Mucosa of rectum (tissue), 2 donors: ENCODE data around the gene MRPS9.

Experiments
- H3K27ac ChIP-seq, 2 donors: one replicate each; pipeline ENCODE4 v1.7.0; 2013; ENCODE audit warnings: inconsistent platforms in 2 of 2, low read depth in 2 of 2, low read length in 2 of 2
- H3K27me3 ChIP-seq, 2 donors: one replicate each; pipeline ENCODE4 v1.7.0; 2013; ENCODE audit warnings: low read length in 2 of 2; ENCODE audit not compliant: control insufficient read depth in 2 of 2, insufficient read depth in 2 of 2
- H3K36me3 ChIP-seq, 2 donors: one replicate each; pipeline ENCODE4 v1.7.0; 2013; ENCODE audit warnings: low read length in 2 of 2; ENCODE audit not compliant: control insufficient read depth in 2 of 2, insufficient read depth in 2 of 2
- H3K4me1 ChIP-seq, 2 donors: one replicate each; pipeline ENCODE4 v1.7.0; 2013; ENCODE audit warnings: low read length in 2 of 2, mild to moderate bottlenecking in 1 of 2; ENCODE audit not compliant: control insufficient read depth in 2 of 2, insufficient read depth in 2 of 2
- H3K4me3 ChIP-seq, 2 donors: one replicate each; pipeline ENCODE4 v1.7.0; 2013; ENCODE audit warnings: low read length in 2 of 2
- H3K9ac ChIP-seq, 2 donors: one replicate each; pipeline ENCODE4 v1.7.0; 2013; ENCODE audit warnings: low read length in 2 of 2, low read depth in 1 of 2, mild to moderate bottlenecking in 1 of 2
- H3K9me3 ChIP-seq, 2 donors: one replicate each; pipeline ENCODE4 v1.7.0; 2013; ENCODE audit warnings: low read length in 2 of 2; ENCODE audit not compliant: control insufficient read depth in 2 of 2
- donor health status: healthy.
- donor health status: Normal muscosa, but diverticular disease.

The MRPS9 gene

DNA sequence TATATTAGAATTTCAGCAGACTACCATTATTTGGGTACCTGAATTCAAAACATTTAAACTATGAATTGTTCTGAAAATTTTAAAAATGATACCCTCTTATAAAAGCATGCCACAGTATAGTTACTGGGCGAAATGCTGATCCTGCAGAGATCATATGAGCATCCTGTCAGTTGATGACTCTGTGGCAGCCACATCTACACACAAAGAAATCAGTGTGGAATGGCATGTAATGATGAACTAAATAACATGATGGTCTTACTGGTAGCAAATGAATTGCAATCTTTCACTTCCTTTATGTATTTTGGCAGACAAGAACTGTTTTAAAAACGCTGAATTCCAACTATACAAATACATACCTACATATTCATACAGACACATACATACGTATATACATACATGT lies 38.3 kb downstream of the MRPS9 start:
- Histone ChIP-seq H3K27me3 (no peaks in the 10 kb centered on the region), H3K4me1 (no peaks in the 10 kb centered on the region), H3K9ac (no peak overlapping the region), H3K4me3 (no peak overlapping the region), H3K36me3 (peaks cover 0 to 4% of the 10 kb centered on the region in 2 donors), H3K27ac (no peak overlapping the region), H3K9me3 (no peaks in the 10 kb centered on the region)

DNA sequence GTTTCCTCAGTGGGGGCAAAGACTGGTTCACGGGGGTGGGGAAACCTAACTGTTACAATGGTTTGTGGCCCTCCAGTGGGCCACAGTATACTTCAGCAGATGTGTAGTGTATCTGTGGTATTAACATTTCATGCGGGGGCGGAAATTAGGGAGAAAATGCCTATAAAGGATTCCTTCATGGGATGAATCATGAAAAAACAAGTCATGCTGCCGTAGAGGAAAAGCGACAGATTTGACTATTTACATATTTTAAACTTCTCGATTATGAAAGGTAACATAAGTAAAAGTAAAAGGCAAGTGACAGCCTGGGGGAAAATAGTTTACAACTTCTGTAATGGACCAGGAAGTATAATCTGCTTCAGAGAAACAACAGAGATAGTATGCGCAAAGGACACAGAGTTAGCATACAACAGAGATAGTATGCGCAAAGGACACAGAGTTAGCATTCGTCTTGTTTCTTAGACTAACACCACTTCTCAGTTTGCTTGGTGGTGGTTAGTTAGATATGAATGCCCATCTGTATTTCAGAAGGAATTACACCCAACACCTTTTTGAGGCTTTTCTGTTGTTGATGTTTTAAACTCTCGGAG lies 41.1 kb downstream of the MRPS9 start:
- Histone ChIP-seq H3K9ac (no peak overlapping the region), H3K27me3 (no peaks in the 10 kb centered on the region), H3K4me3 (no peak overlapping the region), H3K4me1 (no peaks in the 10 kb centered on the region), H3K9me3 (no peaks in the 10 kb centered on the region), H3K27ac (no peak overlapping the region), H3K36me3 (peaks cover 4 to 17% of the 10 kb centered on the region in 2 donors)

DNA sequence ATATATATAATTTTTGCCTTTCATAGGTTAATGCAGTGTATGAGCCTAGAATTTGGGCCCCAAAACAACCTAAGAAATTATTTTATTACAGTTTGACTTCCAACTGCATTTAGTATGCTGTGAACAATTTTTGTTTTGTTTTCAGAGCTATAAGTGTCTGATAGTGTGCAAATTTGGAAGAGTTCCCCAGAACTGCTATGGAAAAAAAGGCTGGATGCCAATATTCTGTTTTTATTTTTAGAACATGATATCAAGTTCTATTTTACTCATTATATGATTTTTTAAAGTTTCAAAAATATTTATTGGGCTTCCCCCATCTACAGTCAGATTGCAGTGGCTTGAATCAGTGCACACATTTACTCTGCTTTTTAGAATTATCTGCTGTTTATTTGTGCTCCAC lies 42.6 kb downstream of the MRPS9 start:
- Histone ChIP-seq H3K4me3 (no peak overlapping the region), H3K9me3 (no peaks in the 10 kb centered on the region), H3K9ac (no peak overlapping the region), H3K27ac (no peak overlapping the region), H3K4me1 (no peaks in the 10 kb centered on the region), H3K36me3 (peaks cover 4 to 13% of the 10 kb centered on the region in 2 donors), H3K27me3 (no peaks in the 10 kb centered on the region)

DNA sequence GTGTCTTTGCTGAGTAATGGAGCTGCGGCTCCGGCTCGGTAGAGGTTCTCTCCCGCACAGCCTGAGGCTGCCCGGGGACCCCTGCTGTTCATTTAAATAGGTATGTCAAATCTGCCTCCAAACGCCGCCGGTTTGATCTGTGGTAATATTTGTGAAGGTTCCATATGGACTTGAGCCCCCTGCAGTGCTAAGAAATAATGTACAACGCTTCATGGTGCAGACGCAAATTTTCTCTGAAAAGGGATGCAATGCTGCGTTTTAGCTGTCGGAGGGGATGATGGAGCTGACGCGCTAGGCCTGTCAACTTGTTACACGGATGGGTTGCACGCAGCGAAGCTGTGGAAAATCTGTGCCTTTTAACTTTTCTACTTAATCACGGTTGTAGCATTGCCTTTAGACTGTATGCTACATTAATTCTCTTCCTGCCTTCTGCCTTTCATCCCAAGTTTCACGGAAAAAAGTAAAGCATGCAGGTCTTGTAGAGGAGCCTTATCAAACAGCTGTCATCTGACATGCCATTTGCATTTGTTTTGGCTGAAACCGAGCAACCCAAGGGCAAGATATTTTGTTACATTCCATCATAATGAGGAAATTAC lies 43.2 kb downstream of the MRPS9 start:
- no peak overlapping the region for H3K27ac ChIP-seq
- H3K27me3 ChIP-seq = no peaks in the 10 kb centered on the region
- H3K9ac ChIP-seq = no peak overlapping the region
- H3K9me3 ChIP-seq = no peaks in the 10 kb centered on the region
- no peak overlapping the region for H3K4me3 ChIP-seq
- H3K4me1 ChIP-seq = no peaks in the 10 kb centered on the region
- H3K36me3 ChIP-seq = peaks cover 4 to 13% of the 10 kb centered on the region in 2 donors

DNA sequence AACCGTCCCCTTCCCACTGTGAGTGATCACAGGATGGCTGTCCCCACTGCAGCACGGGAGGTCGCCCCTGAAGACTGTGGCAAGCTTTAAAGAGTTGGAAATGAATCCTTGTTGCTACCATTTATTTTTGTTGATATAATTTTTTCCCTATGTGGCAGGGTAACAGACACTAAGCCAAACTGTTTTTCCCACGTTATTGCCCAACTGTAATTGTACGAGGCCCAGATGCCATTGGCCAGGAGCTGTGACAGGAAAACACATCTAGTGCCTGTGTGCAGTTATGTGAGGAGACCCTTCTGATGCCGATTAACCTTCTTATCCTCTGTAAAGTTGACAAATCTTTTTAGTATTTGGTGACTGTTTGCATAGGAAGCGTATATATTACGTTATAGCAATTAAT lies 44.2 kb downstream of the MRPS9 start:
- H3K36me3 ChIP-seq = peaks cover 4 to 13% of the 10 kb centered on the region in 2 donors
- no peak overlapping the region for H3K4me3 ChIP-seq
- no peaks in the 10 kb centered on the region for H3K9me3 ChIP-seq
- no peaks in the 10 kb centered on the region for H3K4me1 ChIP-seq
- no peak overlapping the region for H3K9ac ChIP-seq
- no peaks in the 10 kb centered on the region for H3K27me3 ChIP-seq
- H3K27ac ChIP-seq = no peak overlapping the region

DNA sequence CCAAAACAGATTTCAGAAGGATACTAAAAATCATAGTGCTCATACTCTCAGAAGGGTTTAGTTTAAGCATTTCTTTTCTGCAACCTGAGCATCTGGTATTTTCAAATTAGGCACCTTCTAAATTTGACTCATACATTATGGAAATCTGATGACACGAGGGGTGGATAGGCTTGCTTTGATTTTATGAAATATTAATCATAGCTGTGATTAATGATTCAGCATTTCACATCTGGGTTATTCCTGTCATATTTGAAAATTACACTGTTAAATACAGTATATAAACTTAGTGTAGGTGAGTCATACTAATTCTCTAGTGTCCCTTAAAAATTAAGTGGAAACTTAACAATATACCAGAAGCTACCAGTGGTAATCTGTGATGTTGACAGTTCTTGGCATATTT lies 47.7 kb downstream of the MRPS9 start:
- Histone ChIP-seq H3K9me3 (no peaks in the 10 kb centered on the region), H3K27ac (no peak overlapping the region), H3K9ac (no peak overlapping the region), H3K27me3 (no peaks in the 10 kb centered on the region), H3K4me3 (no peak overlapping the region), H3K4me1 (no peaks in the 10 kb centered on the region), H3K36me3 (peaks cover 16 to 17% of the 10 kb centered on the region in 2 donors)

DNA sequence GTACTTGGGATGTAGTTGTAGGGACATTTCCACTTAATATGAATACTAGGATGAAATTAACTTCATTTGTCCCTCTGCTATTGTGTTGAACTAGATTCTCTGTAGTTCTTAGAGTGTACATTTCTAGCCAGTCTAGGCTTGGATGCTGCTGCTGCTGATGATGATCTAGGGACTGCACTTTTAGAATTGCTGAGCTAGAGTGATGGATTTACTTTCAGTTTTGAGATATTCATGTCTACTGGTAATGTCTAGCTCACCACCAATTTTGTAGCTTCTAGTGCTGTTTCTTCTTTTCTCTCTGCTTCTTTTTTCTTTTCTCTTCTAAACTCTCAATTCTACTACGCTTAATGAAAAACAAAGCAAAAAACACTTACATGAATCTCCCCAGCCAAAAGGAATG lies 49.4 kb downstream of the MRPS9 start:
- Histone ChIP-seq H3K4me3 (no peak overlapping the region), H3K4me1 (no peaks in the 10 kb centered on the region), H3K27me3 (no peaks in the 10 kb centered on the region), H3K27ac (no peak overlapping the region), H3K9me3 (no peaks in the 10 kb centered on the region), H3K36me3 (peaks cover 7 to 12% of the 10 kb centered on the region in 2 donors), H3K9ac (no peak overlapping the region)

DNA sequence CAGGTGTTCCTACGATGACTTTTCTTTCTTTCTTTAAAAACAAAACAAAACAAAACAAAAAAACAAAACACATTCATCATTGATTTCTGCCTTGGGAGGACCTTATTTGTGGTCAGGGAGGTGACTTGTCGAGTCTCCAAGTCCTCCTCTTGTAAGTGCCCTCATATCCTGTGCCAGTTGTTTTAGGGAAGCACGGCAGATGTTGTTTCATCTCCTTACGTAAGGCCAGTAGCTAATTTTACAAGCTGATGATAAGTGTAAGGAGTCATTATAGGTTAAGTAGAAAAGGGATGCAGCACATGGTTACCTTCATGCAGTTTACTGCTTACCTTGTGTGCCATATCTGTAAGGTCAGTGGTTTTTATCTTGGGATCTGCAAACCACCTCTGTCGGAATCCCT lies 52.2 kb downstream of the MRPS9 start:
- no peak overlapping the region for H3K4me3 ChIP-seq
- no peak overlapping the region for H3K27ac ChIP-seq
- H3K9ac ChIP-seq = no peak overlapping the region
- no peaks in the 10 kb centered on the region for H3K9me3 ChIP-seq
- H3K36me3 ChIP-seq = peaks cover 8 to 14% of the 10 kb centered on the region in 2 donors
- H3K4me1 ChIP-seq = no peaks in the 10 kb centered on the region
- no peaks in the 10 kb centered on the region for H3K27me3 ChIP-seq

DNA sequence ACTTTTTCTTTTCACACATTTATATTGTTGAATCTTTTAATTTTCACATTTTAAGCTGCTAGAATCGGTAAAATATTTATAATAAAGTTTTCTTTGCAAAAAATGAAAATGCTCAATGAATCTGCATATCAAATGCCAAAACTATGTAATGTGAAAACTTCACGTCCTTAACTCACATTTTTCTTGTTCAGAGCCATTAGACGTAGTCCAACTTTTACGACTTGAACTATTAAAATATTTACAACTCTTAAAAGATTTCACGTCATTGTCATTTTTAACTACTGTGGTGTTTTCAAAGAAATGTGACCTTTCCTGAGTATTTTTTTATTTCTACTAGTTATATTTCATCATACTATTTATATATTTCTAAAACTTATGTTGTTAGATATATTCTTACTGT lies 54.9 kb downstream of the MRPS9 start:
- H3K4me1 ChIP-seq = no peaks in the 10 kb centered on the region
- no peak overlapping the region for H3K27ac ChIP-seq
- H3K27me3 ChIP-seq = no peaks in the 10 kb centered on the region
- H3K36me3 ChIP-seq = peaks cover 14 to 21% of the 10 kb centered on the region in 2 donors
- H3K9me3 ChIP-seq = no peaks in the 10 kb centered on the region
- no peak overlapping the region for H3K9ac ChIP-seq
- no peak overlapping the region for H3K4me3 ChIP-seq

DNA sequence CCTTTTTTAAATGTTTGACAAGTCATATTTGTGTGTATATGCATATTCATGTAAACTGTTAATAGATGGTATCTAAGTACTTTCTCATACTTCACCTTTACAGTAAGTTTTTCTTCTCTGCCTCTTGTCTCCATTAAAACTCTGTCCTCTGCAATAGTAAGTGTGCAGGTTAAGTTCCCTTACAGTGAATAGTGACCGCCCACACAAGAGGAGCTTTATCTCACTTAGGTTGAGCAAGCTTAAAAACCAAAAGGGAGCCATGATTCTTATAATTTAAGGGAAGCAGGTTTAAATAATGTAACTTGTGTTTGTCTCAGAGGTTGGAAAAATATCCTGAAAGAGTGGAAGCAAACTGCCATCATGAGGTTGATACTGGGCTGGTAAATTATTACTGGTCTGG lies 61.3 kb downstream of the MRPS9 start:
- no peaks in the 10 kb centered on the region for H3K4me1 ChIP-seq
- H3K9me3 ChIP-seq = no peaks in the 10 kb centered on the region
- H3K9ac ChIP-seq = no peak overlapping the region
- H3K27ac ChIP-seq = no peak overlapping the region
- H3K4me3 ChIP-seq = no peak overlapping the region
- no peaks in the 10 kb centered on the region for H3K27me3 ChIP-seq
- H3K36me3 ChIP-seq = peaks cover 26 to 30% of the 10 kb centered on the region in 2 donors
